ENCODE results near the gene ARHGEF3. TPM values are rescaled to one million over a fixed set of nuclear protein-coding genes. Genes with fewer than 3 reads are reported as not detected.

ARHGEF3 gene
- total and polyA plus RNA-seq, 5 donors from 2014 or later: 87.8 to 137 (median 103) TPM

DNA sequence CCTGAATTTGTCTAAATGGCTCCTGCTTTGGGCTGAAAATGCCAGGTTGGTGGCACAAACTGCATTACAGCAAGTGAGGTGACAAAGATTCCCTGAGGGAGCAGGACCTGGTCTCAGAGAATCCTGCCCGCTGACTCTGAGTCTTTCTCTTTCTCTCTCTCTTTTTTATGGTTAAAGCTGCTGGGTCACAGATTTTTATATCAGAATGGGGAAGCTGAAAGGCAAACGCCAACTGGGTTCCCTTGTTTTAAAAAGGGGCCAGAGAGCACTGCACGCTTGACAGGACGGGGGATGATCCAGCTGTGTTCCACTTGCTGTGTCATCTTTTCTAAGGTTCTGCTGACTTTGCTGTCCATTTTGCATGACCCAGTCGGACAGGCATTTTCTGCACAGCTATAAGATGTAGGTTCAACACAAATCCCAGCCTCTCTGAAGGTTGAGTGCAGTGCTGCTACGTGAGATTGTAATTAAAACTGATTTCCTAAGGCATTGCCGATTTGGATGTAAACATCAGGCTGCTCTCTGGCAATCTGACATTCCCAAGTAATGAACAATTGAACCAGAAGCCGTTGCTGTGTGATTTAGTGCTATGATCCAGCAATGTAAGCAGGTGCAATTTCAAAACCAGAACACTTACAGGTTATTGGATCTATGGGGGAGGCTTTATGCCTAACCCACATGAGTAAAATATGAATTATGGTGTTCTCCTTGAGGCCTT lies 25.8 kb downstream of the ARHGEF3 start:
- Mint-ChIP-seq H3K4me3 (peak overlapping the region in 3 of 4 donors; percentile 10 to 57 (median 57)), H3K27me3 (no peaks in the 10 kb centered on the region), H3K9me3 (peaks cover 0 to 2% (median 0%) of the 10 kb centered on the region in 7 donors), H3K36me3 (peaks cover 58% of the 10 kb centered on the region), H3K4me1 (peaks cover 42 to 94% (median 76%) of the 10 kb centered on the region in 4 donors), H3K27ac (peak overlapping the region; percentile 39 to 89 (median 65))
- no peaks in the 10 kb centered on the region for H3K27me3 ChIP-seq (ENCODE audit: control insufficient read depth, insufficient read depth, low read length)
- no peak overlapping the region for H3K27ac ChIP-seq (ENCODE audit: insufficient read depth, low read length, poor library complexity, severe bottlenecking)
- peaks cover 55% of the 10 kb centered on the region for H3K4me1 ChIP-seq (ENCODE audit: control insufficient read depth, insufficient read depth, low read length, poor library complexity, severe bottlenecking)
- DNase-seq (no peak), ATAC-seq (ENCODE audit: low read depth in 2 of 2) (no peak)
- H3K4me3 ChIP-seq (ENCODE audit: low read depth, low read length): no peak overlapping the region
- peaks cover 44% of the 10 kb centered on the region for H3K36me3 ChIP-seq (ENCODE audit: control insufficient read depth, insufficient read depth, low read length)
- H3K9me3 ChIP-seq (ENCODE audit: control insufficient read depth in 2 of 2, low read length in 2 of 2): no peaks in the 10 kb centered on the region

DNA sequence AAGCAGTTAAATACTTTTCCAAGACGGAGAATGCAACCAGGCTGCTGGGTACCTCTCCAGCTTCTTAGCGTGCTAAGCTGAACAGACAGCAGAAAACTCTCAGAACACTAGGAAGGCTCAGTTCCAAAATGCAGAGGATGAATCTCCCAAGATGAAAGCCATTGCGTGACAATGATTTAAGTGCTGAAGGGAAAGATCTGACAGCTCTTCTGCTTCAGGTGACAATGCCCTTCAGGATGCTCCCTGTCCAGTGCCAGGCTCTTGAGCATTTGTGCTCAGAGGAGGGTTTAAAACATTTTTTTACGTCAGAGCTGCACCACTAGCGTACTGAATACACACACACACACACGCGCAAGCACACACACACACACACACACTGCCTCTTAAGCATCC lies 26.3 kb downstream of the ARHGEF3 start:
- ATAC-seq (ENCODE audit: low read depth in 2 of 2): no peak

GRCh38 chr3:56773986-56774385 lies 27.8 kb downstream of the ARHGEF3 start:
- Histone ChIP-seq H3K36me3 (ENCODE audit: control insufficient read depth, insufficient read depth, low read length) (peaks cover 59% of the 10 kb centered on the region), H3K27ac (ENCODE audit: insufficient read depth, low read length, poor library complexity, severe bottlenecking) (peak overlapping the region; percentile 29), H3K9me3 (ENCODE audit: control insufficient read depth in 2 of 2, low read length in 2 of 2) (no peaks in the 10 kb centered on the region), H3K27me3 (ENCODE audit: control insufficient read depth, insufficient read depth, low read length) (no peaks in the 10 kb centered on the region), H3K4me3 (ENCODE audit: low read depth, low read length) (no peak overlapping the region), H3K4me1 (ENCODE audit: control insufficient read depth, insufficient read depth, low read length, poor library complexity, severe bottlenecking) (peaks cover 47% of the 10 kb centered on the region)
- Mint-ChIP-seq H3K27me3 (no peaks in the 10 kb centered on the region), H3K4me1 (peaks cover 33 to 92% (median 67%) of the 10 kb centered on the region in 4 donors), H3K36me3 (peaks cover 50% of the 10 kb centered on the region), H3K27ac (peak overlapping the region in 1 of 3 donors; percentile 68), H3K4me3 (peak overlapping the region in 2 of 4 donors; percentile 7 to 70), H3K9me3 (no peaks in the 10 kb centered on the region)
- DNase-seq: no peak
- no peak for ATAC-seq (ENCODE audit: low read depth in 2 of 2)

More for the DNA sequence above, 26.3 kb downstream of the ARHGEF3 start:
- Mint-ChIP-seq H3K36me3 (peaks cover 53% of the 10 kb centered on the region), H3K9me3 (no peaks in the 10 kb centered on the region), H3K27me3 (no peaks in the 10 kb centered on the region), H3K4me3 (peak overlapping the region in 2 of 4 donors; percentile 52 to 57), H3K27ac (peak overlapping the region; percentile 26 to 65 (median 39)), H3K4me1 (peaks cover 37 to 93% (median 70%) of the 10 kb centered on the region in 4 donors)
- H3K27me3 ChIP-seq (ENCODE audit: control insufficient read depth, insufficient read depth, low read length): no peaks in the 10 kb centered on the region
- no peaks in the 10 kb centered on the region for H3K9me3 ChIP-seq (ENCODE audit: control insufficient read depth in 2 of 2, low read length in 2 of 2)
- H3K36me3 ChIP-seq (ENCODE audit: control insufficient read depth, insufficient read depth, low read length): peaks cover 47% of the 10 kb centered on the region
- no peak for DNase-seq
- peaks cover 50% of the 10 kb centered on the region for H3K4me1 ChIP-seq (ENCODE audit: control insufficient read depth, insufficient read depth, low read length, poor library complexity, severe bottlenecking)
- no peak overlapping the region for H3K27ac ChIP-seq (ENCODE audit: insufficient read depth, low read length, poor library complexity, severe bottlenecking)
- no peak overlapping the region for H3K4me3 ChIP-seq (ENCODE audit: low read depth, low read length)

DNA sequence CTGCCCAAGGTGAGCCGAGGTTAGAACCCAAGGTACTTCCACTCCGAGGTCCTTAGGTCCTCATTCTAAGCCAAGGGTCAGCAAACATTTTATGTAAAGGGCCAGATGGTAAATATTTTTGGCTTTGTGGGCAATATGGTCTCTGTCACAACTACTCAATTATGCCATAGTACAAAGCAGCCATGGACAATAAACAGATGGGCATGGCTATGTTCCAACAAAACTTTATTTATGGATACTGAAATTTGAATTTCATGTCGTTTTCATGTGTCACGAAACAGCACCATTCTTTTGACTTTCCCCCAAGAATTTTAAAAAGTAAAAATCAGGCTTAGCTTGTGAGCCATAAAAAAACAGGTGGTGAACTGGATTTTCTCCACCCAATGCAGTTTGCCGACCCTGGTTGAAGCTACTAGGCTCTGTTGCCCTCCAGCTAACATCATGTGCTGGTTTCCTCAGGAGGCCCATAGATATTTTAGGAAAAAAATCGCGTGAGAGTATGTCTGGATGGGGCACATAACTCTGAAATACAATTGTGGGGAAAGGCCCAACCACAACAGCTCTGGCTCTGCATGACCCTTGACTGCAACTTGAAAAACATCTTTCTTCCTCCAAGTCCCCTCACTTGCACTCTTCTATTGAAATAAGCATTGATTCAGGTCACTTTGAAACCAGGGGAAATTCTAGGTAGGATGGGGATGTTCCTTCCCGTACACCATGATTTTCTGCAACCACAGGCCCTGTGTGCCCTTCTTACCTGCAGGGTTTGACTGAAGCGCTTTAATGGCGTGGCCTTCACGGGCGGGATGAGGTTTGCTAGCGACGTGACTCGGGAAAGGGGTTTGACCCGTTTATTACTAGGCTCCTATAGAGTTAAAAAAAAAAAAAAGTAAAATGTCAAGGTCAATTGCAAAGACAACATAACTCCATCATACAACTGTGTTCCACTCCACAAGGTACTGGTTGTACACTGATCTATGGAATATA lies 28.5 kb downstream of the ARHGEF3 start:
- Histone ChIP-seq H3K36me3 (ENCODE audit: control insufficient read depth, insufficient read depth, low read length) (peaks cover 56% of the 10 kb centered on the region), H3K27ac (ENCODE audit: insufficient read depth, low read length, poor library complexity, severe bottlenecking) (peak overlapping the region; percentile 29), H3K4me1 (ENCODE audit: control insufficient read depth, insufficient read depth, low read length, poor library complexity, severe bottlenecking) (peaks cover 39% of the 10 kb centered on the region), H3K27me3 (ENCODE audit: control insufficient read depth, insufficient read depth, low read length) (no peaks in the 10 kb centered on the region), H3K4me3 (ENCODE audit: low read depth, low read length) (no peak overlapping the region), H3K9me3 (ENCODE audit: control insufficient read depth in 2 of 2, low read length in 2 of 2) (no peaks in the 10 kb centered on the region)
- Mint-ChIP-seq H3K4me1 (peaks cover 41 to 91% (median 68%) of the 10 kb centered on the region in 4 donors), H3K9me3 (no peaks in the 10 kb centered on the region), H3K27ac (peak overlapping the region in 1 of 3 donors; percentile 68), H3K36me3 (peaks cover 58% of the 10 kb centered on the region), H3K4me3 (peak overlapping the region in 2 of 4 donors; percentile 35 to 70), H3K27me3 (no peaks in the 10 kb centered on the region)
- no peak for DNase-seq
- no peak for ATAC-seq (ENCODE audit: low read depth in 2 of 2)

DNA sequence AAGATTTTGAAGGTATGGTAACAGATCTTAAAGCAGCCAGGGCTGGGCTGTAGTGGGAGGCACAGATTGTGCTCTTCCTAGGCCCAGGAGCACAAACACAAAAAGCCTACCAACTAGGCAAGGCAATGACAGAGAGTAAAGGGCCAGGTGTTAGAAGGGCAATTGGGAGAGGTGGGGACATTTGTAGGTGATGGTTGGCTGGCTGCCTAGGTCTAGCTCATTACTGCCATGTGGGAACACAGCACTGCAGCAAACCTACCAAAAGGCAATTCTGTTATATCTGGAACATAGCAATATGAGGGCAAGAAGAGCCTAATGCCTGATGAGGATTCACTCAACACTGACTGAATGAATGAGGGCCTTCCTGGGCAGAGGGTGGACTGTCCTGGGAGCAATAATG lies 30.4 kb downstream of the ARHGEF3 start:
- H3K27ac ChIP-seq (ENCODE audit: insufficient read depth, low read length, poor library complexity, severe bottlenecking): no peak overlapping the region
- Mint-ChIP-seq H3K27me3 (no peaks in the 10 kb centered on the region), H3K4me3 (peak overlapping the region in 1 of 4 donors; percentile 55), H3K4me1 (peaks cover 39 to 81% (median 57%) of the 10 kb centered on the region in 4 donors), H3K36me3 (peaks cover 57% of the 10 kb centered on the region), H3K9me3 (no peaks in the 10 kb centered on the region), H3K27ac (peak overlapping the region; percentile 78 to 88 (median 84))
- H3K27me3 ChIP-seq (ENCODE audit: control insufficient read depth, insufficient read depth, low read length): no peaks in the 10 kb centered on the region
- DNase-seq: no peak
- ATAC-seq (ENCODE audit: low read depth in 2 of 2): no peak
- peaks cover 61% of the 10 kb centered on the region for H3K36me3 ChIP-seq (ENCODE audit: control insufficient read depth, insufficient read depth, low read length)
- H3K9me3 ChIP-seq (ENCODE audit: control insufficient read depth in 2 of 2, low read length in 2 of 2): no peaks in the 10 kb centered on the region
- H3K4me3 ChIP-seq (ENCODE audit: low read depth, low read length): no peak overlapping the region
- H3K4me1 ChIP-seq (ENCODE audit: control insufficient read depth, insufficient read depth, low read length, poor library complexity, severe bottlenecking): peaks cover 23% of the 10 kb centered on the region

- H3K4me3 Mint-ChIP-seq: no peak overlapping the region
- no peak for ATAC-seq (ENCODE audit: low read depth in 2 of 2)
- H3K4me1 ChIP-seq (ENCODE audit: control insufficient read depth, insufficient read depth, low read length, poor library complexity, severe bottlenecking): peaks cover 11% of the 10 kb centered on the region
- H3K9me3 ChIP-seq (ENCODE audit: control insufficient read depth in 2 of 2, low read length in 2 of 2): no peaks in the 10 kb centered on the region
- no peaks in the 10 kb centered on the region for H3K27me3 Mint-ChIP-seq
- H3K4me1 Mint-ChIP-seq: peaks cover 47 to 82% (median 58%) of the 10 kb centered on the region in 4 donors
- DNase-seq: no peak
- peaks cover 73% of the 10 kb centered on the region for H3K36me3 Mint-ChIP-seq
- H3K27ac Mint-ChIP-seq: peak overlapping the region in 2 of 3 donors; percentile 43 to 72
- no peaks in the 10 kb centered on the region for H3K9me3 Mint-ChIP-seq
- H3K4me3 ChIP-seq (ENCODE audit: low read depth, low read length): no peak overlapping the region
- no peak overlapping the region for H3K27ac ChIP-seq (ENCODE audit: insufficient read depth, low read length, poor library complexity, severe bottlenecking)
- peaks cover 72% of the 10 kb centered on the region for H3K36me3 ChIP-seq (ENCODE audit: control insufficient read depth, insufficient read depth, low read length)
- no peaks in the 10 kb centered on the region for H3K27me3 ChIP-seq (ENCODE audit: control insufficient read depth, insufficient read depth, low read length)
Observed at GRCh38 chr3:56769116-56769707, 32.5 kb downstream of the ARHGEF3 start.

- Mint-ChIP-seq H3K36me3 (peaks cover 71% of the 10 kb centered on the region), H3K4me3 (peak overlapping the region in 1 of 4 donors; percentile 42), H3K9me3 (no peaks in the 10 kb centered on the region), H3K27ac (peak overlapping the region; percentile 38 to 81 (median 76)), H3K27me3 (no peaks in the 10 kb centered on the region), H3K4me1 (peaks cover 33 to 87% (median 60%) of the 10 kb centered on the region in 4 donors)
- Histone ChIP-seq H3K27me3 (ENCODE audit: control insufficient read depth, insufficient read depth, low read length) (no peaks in the 10 kb centered on the region), H3K4me1 (ENCODE audit: control insufficient read depth, insufficient read depth, low read length, poor library complexity, severe bottlenecking) (peaks cover 14% of the 10 kb centered on the region), H3K36me3 (ENCODE audit: control insufficient read depth, insufficient read depth, low read length) (peaks cover 50% of the 10 kb centered on the region), H3K4me3 (ENCODE audit: low read depth, low read length) (no peak overlapping the region), H3K27ac (ENCODE audit: insufficient read depth, low read length, poor library complexity, severe bottlenecking) (no peak overlapping the region), H3K9me3 (ENCODE audit: control insufficient read depth in 2 of 2, low read length in 2 of 2) (no peaks in the 10 kb centered on the region)
- no peak for DNase-seq
- no peak for ATAC-seq (ENCODE audit: low read depth in 2 of 2)
Observed at GRCh38 chr3:56764904-56765547, 36.7 kb downstream of the ARHGEF3 start.
